Neural cell (in vitro differentiated cells): ENCODE results near the gene AGBL1. TPM values are rescaled to one million over a fixed set of nuclear protein-coding genes. Genes with fewer than 3 reads are reported as not detected.
A peak's percentile ranks its signal among the peaks of the same experiment; 100 is the strongest.

Source experiments
- H2AFZ ChIP-seq: fragments of 200-600, 300-800 bp; sonication (generic), shearing (Covaris generic); 2 replicates; pipeline ENCODE4 v1.6.0; 2014; ENCODE audit warnings: low read depth, mild to moderate bottlenecking, antibody characterized with exemption, low read length, moderate library complexity
- H3F3A ChIP-seq: fragments of 200-600 bp; shearing (Covaris generic); 2 replicates; pipeline ENCODE4 v1.6.1; 2016; ENCODE audit warnings: mild to moderate bottlenecking, moderate library complexity, mixed read lengths, antibody characterized with exemption, low read length; ENCODE audit not compliant: insufficient read depth, poor library complexity, severe bottlenecking
- H3K27ac ChIP-seq: fragments of 200-600, 300-800 bp; sonication (generic), shearing (Covaris generic); 2 replicates; pipeline ENCODE4 v1.5.1; 2014; ENCODE audit warnings: mild to moderate bottlenecking, low read length, moderate library complexity
- H3K27me3 ChIP-seq: fragments of 300-800, 200-600 bp; sonication (generic), shearing (Covaris generic); 2 replicates; pipeline ENCODE4 v1.6.0; 2014; ENCODE audit warnings: mild to moderate bottlenecking, low read depth, low read length, moderate library complexity; ENCODE audit not compliant: insufficient read depth
- H3K36me3 ChIP-seq: fragments of 300-800, 200-600 bp; sonication (generic), shearing (Covaris generic); 2 replicates; pipeline ENCODE4 v1.5.1; 2014; ENCODE audit warnings: mild to moderate bottlenecking, antibody characterized with exemption, low read length, moderate library complexity; ENCODE audit not compliant: insufficient read depth
- H3K4me2 ChIP-seq: fragments of 300-800, 200-600 bp; sonication (generic), shearing (Covaris generic); 2 replicates; pipeline ENCODE4 v1.6.0; 2014; ENCODE audit warnings: mild to moderate bottlenecking, low read length
- H3K4me3 ChIP-seq: fragments of 300-800, 200-600 bp; sonication (generic), shearing (Covaris generic); 2 replicates; pipeline ENCODE4 v1.5.1; 2014; ENCODE audit warnings: mild to moderate bottlenecking, low read length, moderate library complexity
- H3K79me2 ChIP-seq: fragments of 200-600 bp; shearing (Covaris generic); replicated peaks from 2 replicates; pipeline ENCODE4 v1.6.0; 2014; ENCODE audit warnings: mild to moderate bottlenecking, low read length, moderate library complexity; ENCODE audit not compliant: insufficient read depth
- H3K9ac ChIP-seq: fragments of 300-800, 200-600 bp; sonication (generic), shearing (Covaris generic); 2 replicates; pipeline ENCODE4 v1.6.1; 2016; ENCODE audit warnings: mild to moderate bottlenecking, low read length, mixed read lengths
- H3K9me2 ChIP-seq: fragments of 200-600 bp; shearing (Covaris generic); 2 replicates; pipeline ENCODE4 v1.6.1; 2016; ENCODE audit warnings: mild to moderate bottlenecking, low read length, mixed read lengths; ENCODE audit not compliant: insufficient read depth
- H3K9me3 ChIP-seq: fragments of 200-600, 300-800 bp; sonication (generic), shearing (Covaris generic); 2 replicates; pipeline ENCODE4 v1.6.1; 2016; ENCODE audit warnings: mild to moderate bottlenecking, mixed run types, low read length, moderate library complexity, mixed read lengths
- H4K20me1 ChIP-seq: fragments of 200-600 bp; shearing (Covaris generic); 2 replicates; pipeline ENCODE4 v1.6.1; 2016; ENCODE audit warnings: mild to moderate bottlenecking, mixed run types; ENCODE audit not compliant: insufficient read depth
- CTCF ChIP-seq: fragments of 450-650 bp; IDR thresholded peaks from 2 replicates; pipeline ENCODE4 v1.5.1; 2014; ENCODE audit warnings: antibody characterized with exemption, mild to moderate bottlenecking, moderate library complexity; ENCODE audit not compliant: poor library complexity, severe bottlenecking
- EP300 ChIP-seq: fragments of 450-650 bp; conservative IDR thresholded peaks from 2 replicates; pipeline ENCODE4 v1.6.1; 2014; ENCODE audit warnings: antibody characterized with exemption, mild to moderate bottlenecking, moderate library complexity; ENCODE audit not compliant: poor library complexity, severe bottlenecking
- EZH2 ChIP-seq: fragments of 200-600, 300-800 bp; shearing (Covaris generic), sonication (generic); IDR thresholded peaks from 2 replicates; pipeline ENCODE4 v1.6.1; 2014; ENCODE audit warnings: antibody characterized with exemption, low read length, borderline replicate concordance, mild to moderate bottlenecking; ENCODE audit not compliant: insufficient read depth, poor library complexity, severe bottlenecking
- MXI1 ChIP-seq: fragments of 450-650 bp; conservative IDR thresholded peaks from 2 replicates; pipeline ENCODE4 v1.6.1; 2014; ENCODE audit warnings: antibody characterized with exemption, mild to moderate bottlenecking; ENCODE audit not compliant: poor library complexity, severe bottlenecking
- POLR2AphosphoS5 ChIP-seq: IDR thresholded peaks from 2 replicates; pipeline ENCODE4 v1.6.1; 2012
- RAD21 ChIP-seq: fragments of 450-650 bp; conservative IDR thresholded peaks from 2 replicates; pipeline ENCODE4 v1.6.1; 2014; ENCODE audit warnings: antibody characterized with exemption, mild to moderate bottlenecking, moderate library complexity
- REST ChIP-seq: IDR thresholded peaks from 2 replicates; pipeline ENCODE4 v1.6.1; 2012; ENCODE audit warnings: borderline replicate concordance
- SMC3 ChIP-seq: fragments of 450-650 bp; conservative IDR thresholded peaks from 2 replicates; pipeline ENCODE4 v1.6.1; 2014; ENCODE audit warnings: antibody characterized with exemption, mild to moderate bottlenecking, moderate library complexity; ENCODE audit not compliant: poor library complexity
- TAF1 ChIP-seq: IDR thresholded peaks from 2 replicates; pipeline ENCODE4 v1.6.1; 2012; ENCODE audit warnings: low read depth
- polyA plus RNA-seq: library from polyadenylated mRNA; depleted of rRNA; stranded (reverse); fragments of >200 nt; gene quantifications from 2 replicates; pipeline ENCODE4 v1.2.3, GENCODE V29; 2014

AGBL1 gene
- polyA plus RNA-seq, 1 donor from 2014 or later = 0.12 TPM

DNA sequence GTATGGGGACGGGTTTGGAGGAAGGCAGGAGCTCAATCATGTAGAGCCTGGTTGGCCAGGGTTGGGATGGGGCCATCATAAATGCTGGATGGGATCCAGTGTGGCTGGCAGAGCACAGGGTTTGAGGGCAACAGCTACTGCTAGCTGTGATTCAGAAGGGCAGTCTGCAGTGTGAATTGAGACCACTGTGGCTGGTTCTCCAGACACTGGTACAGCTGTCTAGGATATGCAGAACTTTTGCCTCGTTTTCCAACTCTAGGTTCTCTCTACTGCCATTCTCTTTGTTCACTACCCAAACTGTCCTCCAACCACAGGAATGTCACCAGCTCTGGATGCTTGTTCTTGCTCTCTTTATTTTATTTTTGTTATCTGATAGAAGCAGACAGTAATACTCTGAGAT lies 543.6 kb downstream of the AGBL1 start:
- H2AFZ ChIP-seq = no peak overlapping the region
- no peaks in the 10 kb centered on the region for H3K9me2 ChIP-seq

GRCh38 chr15:86624261-86625036 lies 544.8 kb downstream of the AGBL1 start:
- Histone ChIP-seq H3K79me2 (no peaks in the 10 kb centered on the region), H3K9me3 (no peaks in the 10 kb centered on the region), H2AFZ (no peak overlapping the region), H3K36me3 (no peaks in the 10 kb centered on the region), H3K9ac (no peak overlapping the region), H3K27me3 (no peaks in the 10 kb centered on the region), H3F3A (no peaks in the 10 kb centered on the region), H3K9me2 (no peaks in the 10 kb centered on the region), H3K4me3 (no peak overlapping the region), H4K20me1 (no peaks in the 10 kb centered on the region), H3K27ac (no peak overlapping the region), H3K4me2 (no peak overlapping the region)
- TF ChIP-seq RAD21 (peak; percentile 75), TAF1 (no peak), MXI1 (no peak), REST (no peak), POLR2AphosphoS5 (no peak), EZH2 (no peak), EP300 (no peak)

More for the DNA sequence above, 543.6 kb downstream of the AGBL1 start:
- Histone ChIP-seq H3K4me3 (no peak overlapping the region), H3K36me3 (no peaks in the 10 kb centered on the region), H3K4me2 (no peak overlapping the region), H3K9ac (no peak overlapping the region), H3K27ac (no peak overlapping the region), H3K9me3 (no peaks in the 10 kb centered on the region), H3F3A (no peaks in the 10 kb centered on the region), H3K27me3 (no peaks in the 10 kb centered on the region), H3K79me2 (no peaks in the 10 kb centered on the region), H4K20me1 (no peaks in the 10 kb centered on the region)
- TF ChIP-seq RAD21 (no peak), TAF1 (no peak), REST (no peak), EZH2 (no peak), POLR2AphosphoS5 (no peak), SMC3 (no peak), EP300 (no peak), CTCF (no peak), MXI1 (no peak)
